Mesenchymal stem cell (in vitro differentiated cells and primary cell): ENCODE results near the gene SLC48A1.

Experiments
- DNase-seq: peaks from one replicate; pipeline ENCODE4 v3.0.0-alpha.2; 2013
- H2AFZ ChIP-seq: one replicate; pipeline ENCODE4 v1.6.1; 2013; ENCODE audit warnings: low read depth, mild to moderate bottlenecking, control low read depth, inconsistent platforms, low read length, moderate library complexity
- H2AK5ac ChIP-seq: 2 replicates; pipeline ENCODE4 v1.6.1; 2013; ENCODE audit warnings: low read length, moderate library complexity, mild to moderate bottlenecking, inconsistent platforms; ENCODE audit not compliant: severe bottlenecking
- H2BK120ac ChIP-seq: one replicate; pipeline ENCODE4 v1.6.1; 2013; ENCODE audit warnings: low read depth, mild to moderate bottlenecking, inconsistent platforms, low read length, moderate library complexity
- H2BK12ac ChIP-seq, 2 experiments: one replicate each; pipeline ENCODE4 v1.6.1; 2013; ENCODE audit warnings: inconsistent platforms in 2 of 2, low read length in 2 of 2, mild to moderate bottlenecking in 2 of 2, moderate library complexity in 2 of 2, control low read depth in 1 of 2
- H2BK15ac ChIP-seq: one replicate; pipeline ENCODE4 v1.6.1; 2013; ENCODE audit warnings: mild to moderate bottlenecking, low read depth, inconsistent platforms; ENCODE audit not compliant: poor library complexity, severe bottlenecking
- H2BK5ac ChIP-seq: 2 replicates; pipeline ENCODE4 v1.6.1; 2013; ENCODE audit warnings: low read depth, mild to moderate bottlenecking, low read length, control low read depth, inconsistent platforms; ENCODE audit not compliant: poor library complexity, severe bottlenecking
- H3K14ac ChIP-seq, 2 experiments: one replicate each; pipeline ENCODE4 v1.6.1; 2013; ENCODE audit warnings: inconsistent platforms in 2 of 2, low read length in 2 of 2, control low read depth in 1 of 2, mild to moderate bottlenecking in 1 of 2, moderate library complexity in 1 of 2
- H3K18ac ChIP-seq, 2 experiments: one replicate each; pipeline ENCODE4 v1.6.1; 2013; ENCODE audit warnings: inconsistent platforms in 2 of 2, low read length in 2 of 2, control low read depth in 1 of 2, low read depth in 1 of 2, mild to moderate bottlenecking in 1 of 2
- H3K23ac ChIP-seq, 2 experiments: one replicate each; pipeline ENCODE4 v1.6.1; 2013; ENCODE audit warnings: inconsistent platforms in 2 of 2, low read length in 2 of 2, mild to moderate bottlenecking in 2 of 2, moderate library complexity in 2 of 2, control low read depth in 1 of 2
- H3K27ac ChIP-seq: 2 replicates; pipeline ENCODE4 v1.5.1; 2013; ENCODE audit warnings: mild to moderate bottlenecking, moderate library complexity, low read length, control low read depth, inconsistent platforms; ENCODE audit not compliant: poor library complexity, severe bottlenecking
- H3K27me3 ChIP-seq, 2 experiments: 2 replicates each; pipeline versions ENCODE4 v1.6.1 to v1.7.0; 2013; ENCODE audit warnings: low read length in 2 of 2, mild to moderate bottlenecking in 2 of 2, moderate library complexity in 2 of 2, control low read depth in 1 of 2, inconsistent platforms in 1 of 2; ENCODE audit not compliant: control insufficient read depth in 1 of 2, insufficient read depth in 1 of 2
- H3K36me3 ChIP-seq, 2 experiments: 2 replicates each; pipeline versions ENCODE4 v1.6.1 to v1.7.0; 2013; ENCODE audit warnings: low read length in 2 of 2, control low read depth in 1 of 2, inconsistent platforms in 1 of 2, low read depth in 1 of 2, mild to moderate bottlenecking in 1 of 2; ENCODE audit not compliant: insufficient read depth in 2 of 2, control insufficient read depth in 1 of 2
- H3K4ac ChIP-seq, 2 experiments: one replicate each; pipeline ENCODE4 v1.6.1; 2013; ENCODE audit warnings: inconsistent platforms in 2 of 2, low read length in 2 of 2, mild to moderate bottlenecking in 2 of 2, moderate library complexity in 2 of 2, control low read depth in 1 of 2, low read depth in 1 of 2
- H3K4me1 ChIP-seq: 2 replicates; pipeline ENCODE4 v1.6.1; 2013; ENCODE audit warnings: low read depth, low read length, control low read depth; ENCODE audit not compliant: control insufficient read depth, insufficient read depth
- H3K4me2 ChIP-seq: 2 replicates; pipeline ENCODE4 v1.6.1; 2013; ENCODE audit warnings: low read length, mild to moderate bottlenecking, inconsistent platforms; ENCODE audit not compliant: poor library complexity, severe bottlenecking
- H3K4me3 ChIP-seq, 2 experiments: 2 replicates each; pipeline versions ENCODE4 v1.5.1 to v1.7.0; 2013; ENCODE audit warnings: low read length in 2 of 2, mild to moderate bottlenecking in 2 of 2, control low read depth in 1 of 2, low read depth in 1 of 2; ENCODE audit not compliant: insufficient read depth in 1 of 2
- H3K79me1 ChIP-seq: replicated peaks from 2 replicates; pipeline ENCODE4 v1.6.1; 2013; ENCODE audit warnings: mild to moderate bottlenecking, control low read depth, low read length, inconsistent platforms; ENCODE audit not compliant: poor library complexity, severe bottlenecking
- H3K9ac ChIP-seq: 2 replicates; pipeline ENCODE4 v1.7.0; 2013; ENCODE audit warnings: mild to moderate bottlenecking, low read length, moderate library complexity
- H3K9me3 ChIP-seq: 2 replicates; pipeline ENCODE4 v1.7.0; 2013; ENCODE audit warnings: mild to moderate bottlenecking, low read length; ENCODE audit not compliant: control insufficient read depth
- H4K8ac ChIP-seq: one replicate; pipeline ENCODE4 v1.6.1; 2013; ENCODE audit warnings: inconsistent platforms, mild to moderate bottlenecking, low read length, moderate library complexity
- H4K91ac ChIP-seq: one replicate; pipeline ENCODE4 v1.6.1; 2013; ENCODE audit warnings: mild to moderate bottlenecking, low read length, inconsistent platforms
- WGBS: methylation state at CpG from one replicate; pipeline ENCODE4 v1.1.7; 2013; ENCODE audit warnings: mixed read lengths; 5-methylcytosine and 5-hydroxymethylcytosine counted together

The SLC48A1 gene

GRCh38 chr12:47819138-47819895 lies 46.3 kb downstream of the SLC48A1 start:
- Histone ChIP-seq H4K8ac (peak overlapping the region; percentile 83), H3K18ac (peak overlapping the region; percentile 96 to 100), H3K27me3 (no peaks in the 10 kb centered on the region), H3K36me3 (peaks cover 10 to 16% of the 10 kb centered on the region in 2 experiments), H3K4me2 (peak overlapping the region; percentile 79), H2BK120ac (peak overlapping the region; percentile 99), H3K27ac (peak overlapping the region; percentile 89), H2AK5ac (peak overlapping the region; percentile 72), H2BK15ac (peak overlapping the region; percentile 96), H3K79me1 (no peaks in the 10 kb centered on the region), H3K23ac (peak overlapping the region in 1 of 2 experiments; percentile 51), H3K9me3 (no peaks in the 10 kb centered on the region), H3K4ac (peak overlapping the region; percentile 93 to 97), H3K9ac (peak overlapping the region; percentile 94), H2BK5ac (peak overlapping the region; percentile 99), H3K4me3 (peak overlapping the region; percentile 70 to 93), H3K4me1 (peaks cover 42% of the 10 kb centered on the region), H3K14ac (peak overlapping the region; percentile 82 to 96), H2BK12ac (peak overlapping the region; percentile 28 to 74), H4K91ac (peak overlapping the region; percentile 96), H2AFZ (no peak overlapping the region)
- DNase-seq, result peak; percentile 45
- 1% methylated on average over 38 of the region's 77 CpGs for WGBS

- Histone ChIP-seq H4K8ac (peak within 1 kb of the TSS; percentile 100), H3K27ac (peak within 1 kb of the TSS; percentile 100), H3K14ac (peak within 1 kb of the TSS; percentile 96 to 100), H2AFZ (no peak within 1 kb of the TSS), H2BK120ac (peak within 1 kb of the TSS; percentile 99), H2BK12ac (peak within 1 kb of the TSS; percentile 93 to 99), H3K27me3 (no peaks in the 10 kb centered on the region), H3K9me3 (no peaks in the 10 kb centered on the region), H3K18ac (peak within 1 kb of the TSS; percentile 100), H3K23ac (peak within 1 kb of the TSS; percentile 67 to 100), H2AK5ac (peak within 1 kb of the TSS; percentile 99), H3K79me1 (no peaks in the 10 kb centered on the region), H2BK15ac (peak within 1 kb of the TSS; percentile 96), H3K4me2 (peak within 1 kb of the TSS; percentile 79), H3K36me3 (peaks cover 6 to 8% of the 10 kb centered on the region in 2 experiments), H3K4me3 (peak within 1 kb of the TSS; percentile 70 to 93), H3K9ac (peak within 1 kb of the TSS; percentile 99), H4K91ac (peak within 1 kb of the TSS; percentile 100), H2BK5ac (peak within 1 kb of the TSS; percentile 99), H3K4me1 (peaks cover 37% of the 10 kb centered on the region), H3K4ac (peak within 1 kb of the TSS; percentile 100)
- WGBS, result under 1% methylated on average over 33 of the region's 58 CpGs
- peak; percentile 78 for DNase-seq
Observed at GRCh38 chr12:47819896-47820630, 47.0 kb downstream of the SLC48A1 start, which contains the start of gene HDAC7. Gene HDAC7 (minus strand): TSS chr12:47819903. CDS start chr12:47819785, 118 bp downstream.

- peak overlapping the region; percentile 10 for H2AFZ ChIP-seq
- H3K27ac ChIP-seq, result peak overlapping the region; percentile 100
- H3K79me1 ChIP-seq, result no peaks in the 10 kb centered on the region
- peak overlapping the region; percentile 94 to 100 for H3K4ac ChIP-seq
- peak overlapping the region; percentile 99 for H2AK5ac ChIP-seq
- peak; percentile 98 for DNase-seq
- no peaks in the 10 kb centered on the region for H3K9me3 ChIP-seq
- peak overlapping the region; percentile 88 for H4K8ac ChIP-seq
- no peak overlapping the region for H3K23ac ChIP-seq
- peak overlapping the region in 1 of 2 experiments; percentile 93 for H3K4me3 ChIP-seq
- no peaks in the 10 kb centered on the region for H3K27me3 ChIP-seq
- peak overlapping the region; percentile 99 for H2BK120ac ChIP-seq
- peak overlapping the region in 1 of 2 experiments; percentile 69 for H3K14ac ChIP-seq
- H2BK12ac ChIP-seq, result peak overlapping the region; percentile 83 to 97
- peak overlapping the region; percentile 79 for H3K4me2 ChIP-seq
- peak overlapping the region; percentile 93 for H2BK15ac ChIP-seq
- peak overlapping the region; percentile 99 for H3K9ac ChIP-seq
- H3K36me3 ChIP-seq, result peaks cover 6% of the 10 kb centered on the region in 2 experiments
- peak overlapping the region; percentile 99 for H2BK5ac ChIP-seq
- peaks cover 41% of the 10 kb centered on the region for H3K4me1 ChIP-seq
- H3K18ac ChIP-seq, result peak overlapping the region; percentile 98 to 100
- 10% methylated on average over 16 of the region's 17 CpGs for WGBS
- peak overlapping the region; percentile 100 for H4K91ac ChIP-seq
Observed at GRCh38 chr12:47820631-47821345, 47.8 kb downstream of the SLC48A1 start.
